Measurements from ENCODE around the gene ALPK3. TPM values are rescaled to one million over a fixed set of nuclear protein-coding genes. Genes with fewer than 3 reads are reported as not detected.

Gene ALPK3
- total and polyA plus RNA-seq, 9 of the 15 experiments (the other 6 are each of a cell fraction or from before 2014, with no cell fraction given): 0.04 to 1.0 (median 0.07) TPM; not detected in 2

GRCh38 chr15:84790676-84791075, 26.5 kb upstream of the ALPK3 start:
- H3K9me3 ChIP-seq (replicated peaks; ENCODE audit: control insufficient read depth, insufficient read depth, low read depth, low read length): no peaks in the 10 kb centered on the region
- no peak overlapping the region for H3K4me3 ChIP-seq
- H4K20me1 ChIP-seq (replicated peaks; ENCODE audit: control insufficient read depth, insufficient read depth, low read length): peaks cover 6% of the 10 kb centered on the region
- peak overlapping the region in 1 of 2 experiments; percentile 56; a peak in 1 of 4 replicates for H3K9ac ChIP-seq (ENCODE audit: insufficient read depth in 1 of 2, low read depth in 2 of 2, low read length in 2 of 2)
- no peak for FAIRE-seq
- 97% methylated on average over 4 of the region's 4 CpGs for WGBS (ENCODE audit: insufficient coverage, low coverage, missing lambda C conversion rate)
- POLR2A ChIA-PET: no interaction called here
- CTCF ChIA-PET (ENCODE audit: low intra/inter-chr PET ratio): no interaction called here
- H3K4me2 ChIP-seq (ENCODE audit: insufficient read depth, low read length): no peak overlapping the region
- peaks cover 73% of the 10 kb centered on the region for H3K36me3 ChIP-seq (ENCODE audit: control insufficient read depth, insufficient read depth, low read length)
- no peak overlapping the region for H2AFZ ChIP-seq (ENCODE audit: low read depth, low read length)
- in situ Hi-C loops (cut with MboI): no loop called here
- no peaks in the 10 kb centered on the region for H3K27me3 ChIP-seq (ENCODE audit: control insufficient read depth in 2 of 2, insufficient read depth in 2 of 2, low read length in 2 of 2)
- no peak overlapping the region for H3K27ac ChIP-seq (ENCODE audit: extremely low read depth, low read depth, low read length)
- H3K9me1 ChIP-seq (ENCODE audit: control insufficient read depth, insufficient read depth, low read length): no peaks in the 10 kb centered on the region
- intact Hi-C loops (cut with micrococcal nuclease): no loop called here
- DNase-seq (ENCODE audit: extremely low read depth in 1 of 4, low spot score in 3 of 4): no peak
- peaks cover 36% of the 10 kb centered on the region for H3K79me2 ChIP-seq (ENCODE audit: control insufficient read depth, insufficient read depth, low read length)
- no TSS peak for BruUV-seq (replicated peaks)
- no peak for ATAC-seq
- no peaks in the 10 kb centered on the region; a peak in 1 of 5 replicates for H3K4me1 ChIP-seq (replicated peaks in 1 of 2; ENCODE audit: control insufficient read depth in 2 of 2, insufficient read depth in 2 of 2, low read length in 2 of 2)
- TF ChIP-seq ZNF586 (CRISPR knock-in tag; conservative IDR thresholded peaks at IDR 0.05) (no peak), RHOXF2B (CRISPR knock-in tag; conservative IDR thresholded peaks at IDR 0.05) (no peak), EZH2 (IDR thresholded peaks at IDR 0.05; ENCODE audit: borderline replicate concordance, low read depth, low read length) (no peak), CEBPZ (IDR thresholded peaks at IDR 0.05; ENCODE audit: borderline replicate concordance, low read depth, low read length) (no peak), MXD1 (CRISPR knock-in tag; IDR thresholded peaks at IDR 0.05; ENCODE audit: borderline replicate concordance, poor library complexity, severe bottlenecking) (no peak), MYC (IDR thresholded peaks at IDR 0.05; ENCODE audit: low read depth, low read length) (no peak), MYC (CRISPR knock-in tag; IDR thresholded peaks at IDR 0.05; ENCODE audit: borderline replicate concordance, low read depth) (no peak), MTF1 (CRISPR knock-in tag; IDR thresholded peaks at IDR 0.05; ENCODE audit: borderline replicate concordance) (no peak), ZNF121 (CRISPR knock-in tag; conservative IDR thresholded peaks at IDR 0.05) (no peak), ZNF511 (CRISPR knock-in tag; IDR thresholded peaks at IDR 0.05) (no peak), MYNN (IDR thresholded peaks at IDR 0.05) (no peak), MYNN (CRISPR knock-in tag; IDR thresholded peaks at IDR 0.05) (no peak), RCOR1 (IDR thresholded peaks at IDR 0.05; ENCODE audit: borderline replicate concordance in 1 of 2, low read depth in 2 of 2, low read length in 2 of 2) (no peak), RBM15 (IDR thresholded peaks at IDR 0.05; ENCODE audit: insufficient read depth, low read length) (no peak), ATF2 (CRISPR knock-in tag; IDR thresholded peaks at IDR 0.05) (no peak), ILF3 (IDR thresholded peaks at IDR 0.05; ENCODE audit: borderline replicate concordance) (no peak)

All from K562 (cell line).